Transverse colon (tissue), 4 donors: ENCODE data around the gene LST1. TPM values are rescaled to one million over a fixed set of nuclear protein-coding genes. Genes with fewer than 3 reads are reported as not detected.
A peak's percentile ranks its signal among the peaks of the same experiment; 100 is the strongest.
"Not testable (repeated sequence)": the region's sequence is repeated elsewhere in the genome, so short reads cannot be mapped to it uniquely, and the experiment has no call there.

Source experiments
- DNase-seq: peaks from one replicate; pipeline ENCODE4 v3.0.0-alpha.2; 2019
- H3K27ac ChIP-seq, 4 donors: fragments of 200-600 bp; sonication (generic); 2 replicates each; pipeline ENCODE4 v1.5.1; 2016 to 2018; ENCODE audit warnings: inconsistent platforms in 4 of 4
- H3K27me3 ChIP-seq: fragments of 200-600 bp; sonication (generic); 2 replicates; pipeline ENCODE4 v1.5.1; 2017; ENCODE audit warnings: inconsistent platforms
- H3K36me3 ChIP-seq, 4 donors: fragments of 200-600 bp; sonication (generic); 2 replicates each; pipeline ENCODE4 v1.5.1; 2017 to 2019; ENCODE audit warnings: inconsistent platforms in 4 of 4
- H3K4me1 ChIP-seq, 4 donors: fragments of 200-600 bp; sonication (generic); 2 replicates each; pipeline ENCODE4 v1.5.1; 2017 to 2020; ENCODE audit warnings: inconsistent platforms in 4 of 4
- H3K4me3 ChIP-seq, 4 donors: fragments of 200-600 bp; sonication (generic); 1 replicate in 1 of 4; 2 replicates in 3 of 4; pipeline versions ENCODE4 v1.5.1 to v1.6.1; 2017 to 2019; ENCODE audit warnings: inconsistent platforms in 4 of 4
- H3K9me3 ChIP-seq, 2 donors: fragments of 200-600 bp; sonication (generic); 2 replicates each; pipeline ENCODE4 v1.5.1; 2017 to 2019; ENCODE audit warnings: inconsistent platforms in 2 of 2
- EP300 ChIP-seq: sonication (generic); formaldehyde crosslinking; IDR thresholded peaks from one replicate; pipeline ENCODE4 v1.6.1; 2017; ENCODE audit warnings: antibody characterized with exemption, low read depth
- POLR2A ChIP-seq: fragments of 450-650 bp; IDR thresholded peaks from one replicate; pipeline ENCODE4 v1.6.1; 2016; ENCODE audit warnings: antibody characterized with exemption, mild to moderate bottlenecking, moderate library complexity
- POLR2AphosphoS5 ChIP-seq, 3 donors: sonication (generic); formaldehyde crosslinking; IDR thresholded peaks; one replicate each; pipeline ENCODE4 v1.6.1; 2016; ENCODE audit warnings: antibody characterized with exemption in 3 of 3
- WGBS, 2 donors: methylation state at CpG; one replicate each; pipeline ENCODE4 v1.1.5; 2018; ENCODE audit warnings: low coverage in 1 of 2; 5-methylcytosine and 5-hydroxymethylcytosine counted together
- in situ Hi-C, 4 donors: fragments of 200-750 bp; cut with MboI; loops; one replicate each; pipeline versions ENCODE4 v1.15.0 to v1.15.1; 2017; ENCODE audit warnings: low sequenced_read_pairs in 3 of 4, low pct_ligation_motif_present in 1 of 4, low pct_unique_long_range_greater_than_20kb in 1 of 4
- intact Hi-C: fragments of 100-400 bp; cut with DNase I; formaldehyde crosslinking; loops from one replicate; pipeline ENCODE4 v1.15.1; 2023; ENCODE audit warnings: low total_unique reads
- total RNA-seq, 4 donors: library from RNA; depleted of rRNA; stranded (reverse); fragments of >200 nt; gene quantifications; one replicate each; pipeline ENCODE4 v1.1.0, GENCODE V29; 2016
- TF ChIP-seq, protein P1 (sequence below), 5 experiments: fragments of 200-600 bp in 3 of 5; fragments of 450-650 bp in 2 of 5; sonication (generic) in 3 of 5; IDR thresholded peaks; 1 replicate in 2 of 5; 2 replicates in 3 of 5; pipeline ENCODE4 v1.5.1; 2016 to 2017; ENCODE audit warnings: antibody characterized with exemption in 5 of 5, inconsistent platforms in 3 of 5, mild to moderate bottlenecking in 2 of 5, moderate library complexity in 1 of 5

Gene LST1
- total RNA-seq, 4 donors from 2014 or later = 1.1 to 7.6 (median 1.9) TPM; not detected in 1

DNA sequence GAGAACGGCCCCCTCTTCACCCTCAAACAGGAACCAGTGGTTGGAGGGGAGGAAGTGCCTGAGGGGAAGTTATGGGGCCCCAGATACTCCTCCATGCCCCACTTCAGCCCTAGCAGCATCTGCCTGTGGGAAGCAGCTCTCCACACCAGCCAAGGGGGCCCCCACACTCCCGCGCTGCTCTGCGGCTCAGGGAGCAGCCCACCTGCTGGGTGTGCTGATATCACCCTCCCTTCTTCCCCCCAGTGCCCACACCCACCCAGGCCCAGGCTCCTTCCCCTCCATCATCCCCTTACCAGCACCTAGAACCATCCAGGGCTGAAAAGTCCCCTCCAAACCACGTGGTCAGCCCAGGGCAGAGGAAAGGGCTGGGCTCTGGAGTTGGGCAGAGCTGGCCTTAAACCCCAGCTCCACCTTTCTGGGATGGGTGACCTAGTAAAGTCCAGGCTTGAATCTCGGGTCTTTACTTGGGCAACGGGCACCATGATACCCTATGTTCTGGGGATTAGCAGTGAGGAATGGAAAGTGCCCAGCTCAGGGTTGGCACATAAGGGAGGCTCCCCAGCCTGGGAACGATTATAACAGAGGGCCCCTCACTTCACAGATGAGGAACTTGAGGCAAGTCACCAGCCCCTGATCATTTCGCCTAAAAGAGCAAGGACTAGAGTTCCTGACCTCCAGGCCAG lies 663 bp downstream of the LST1 start:
- no peak for TF ChIP-seq POLR2A
- TF ChIP-seq POLR2AphosphoS5 (IDR thresholded peaks at IDR 0.05) = no peak
- in situ Hi-C loops = no loop called here
- Histone ChIP-seq H3K9me3 (no peaks in the 10 kb centered on the region), H3K4me3 (no peak overlapping the region), H3K4me1 (peaks cover under 1 to 32% (median 3%) of the 10 kb centered on the region in 4 donors), H3K27me3 (no peaks in the 10 kb centered on the region), H3K36me3 (no peaks in the 10 kb centered on the region), H3K27ac (peak overlapping the region; percentile 52 to 69 (median 58))
- DNase-seq = peak; percentile 24
- intact Hi-C loops = no loop called here
- 64% methylated on average over 9 of the region's 9 CpGs; no CpG with 5 or more reads in 1 of the 2 donors for WGBS, 2 donors

DNA sequence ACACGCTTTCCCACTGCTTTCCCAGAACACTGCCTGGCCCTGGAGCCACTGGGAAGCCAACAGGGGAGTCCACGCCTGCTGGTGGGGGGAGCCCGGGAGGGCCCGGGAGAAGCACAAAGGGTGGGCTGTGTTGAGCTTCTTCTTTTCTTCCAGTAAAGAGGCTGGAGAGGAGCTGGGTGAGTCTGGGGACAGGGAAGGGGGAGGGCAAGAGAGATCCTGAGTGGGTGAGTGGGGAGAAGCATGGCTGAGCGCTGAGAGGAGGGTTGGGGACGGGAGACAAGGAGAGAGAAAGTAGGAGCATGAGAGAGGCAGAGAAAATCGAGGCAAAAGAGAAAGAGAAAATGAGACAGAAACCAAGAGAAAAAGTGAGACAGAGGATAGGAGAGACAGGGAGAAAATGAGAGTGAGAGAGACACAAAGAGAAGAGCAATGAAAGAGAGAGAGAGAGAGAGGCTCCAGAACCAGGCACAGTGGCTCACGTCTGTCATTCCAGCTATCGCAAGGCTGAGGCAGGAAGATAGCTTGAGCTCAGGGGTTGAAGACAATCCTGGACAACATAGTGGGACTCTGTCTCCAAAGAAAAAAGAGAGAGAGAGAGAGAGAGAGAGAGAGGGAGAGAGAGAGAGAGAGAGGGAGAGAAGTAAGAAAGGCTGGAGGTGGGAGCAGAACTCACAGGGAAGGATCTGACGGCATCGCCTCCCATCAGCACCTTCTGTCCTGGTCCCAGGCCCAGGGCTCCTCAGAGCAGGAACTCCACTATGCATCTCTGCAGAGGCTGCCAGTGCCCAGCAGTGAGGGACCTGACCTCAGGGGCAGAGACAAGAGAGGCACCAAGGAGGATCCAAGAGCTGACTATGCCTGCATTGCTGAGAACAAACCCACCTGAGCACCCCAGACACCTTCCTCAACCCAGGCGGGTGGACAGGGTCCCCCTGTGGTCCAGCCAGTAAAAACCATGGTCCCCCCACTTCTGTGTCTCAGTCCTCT lies 2.0 kb downstream of the LST1 start:
- DNase-seq = no peak
- H3K36me3 ChIP-seq = no peaks in the 10 kb centered on the region
- WGBS, 2 donors = 59 to 61% methylated on average over 4 to 12 of the region's 12 CpGs
- no peaks in the 10 kb centered on the region for H3K9me3 ChIP-seq
- in situ Hi-C loops (no loop called here), intact Hi-C loops (no loop called here)
- peak overlapping the region in 1 of 4 donors; percentile 9 for H3K4me3 ChIP-seq
- H3K27me3 ChIP-seq = no peaks in the 10 kb centered on the region
- TF ChIP-seq POLR2AphosphoS5 (IDR thresholded peaks at IDR 0.05) = no peak
- TF ChIP-seq, protein P1, sequence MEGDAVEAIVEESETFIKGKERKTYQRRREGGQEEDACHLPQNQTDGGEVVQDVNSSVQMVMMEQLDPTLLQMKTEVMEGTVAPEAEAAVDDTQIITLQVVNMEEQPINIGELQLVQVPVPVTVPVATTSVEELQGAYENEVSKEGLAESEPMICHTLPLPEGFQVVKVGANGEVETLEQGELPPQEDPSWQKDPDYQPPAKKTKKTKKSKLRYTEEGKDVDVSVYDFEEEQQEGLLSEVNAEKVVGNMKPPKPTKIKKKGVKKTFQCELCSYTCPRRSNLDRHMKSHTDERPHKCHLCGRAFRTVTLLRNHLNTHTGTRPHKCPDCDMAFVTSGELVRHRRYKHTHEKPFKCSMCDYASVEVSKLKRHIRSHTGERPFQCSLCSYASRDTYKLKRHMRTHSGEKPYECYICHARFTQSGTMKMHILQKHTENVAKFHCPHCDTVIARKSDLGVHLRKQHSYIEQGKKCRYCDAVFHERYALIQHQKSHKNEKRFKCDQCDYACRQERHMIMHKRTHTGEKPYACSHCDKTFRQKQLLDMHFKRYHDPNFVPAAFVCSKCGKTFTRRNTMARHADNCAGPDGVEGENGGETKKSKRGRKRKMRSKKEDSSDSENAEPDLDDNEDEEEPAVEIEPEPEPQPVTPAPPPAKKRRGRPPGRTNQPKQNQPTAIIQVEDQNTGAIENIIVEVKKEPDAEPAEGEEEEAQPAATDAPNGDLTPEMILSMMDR (IDR thresholded peaks at IDR 0.05) = no peak
- TF ChIP-seq EP300 = no peak
- no peak for TF ChIP-seq POLR2A
- H3K4me1 ChIP-seq = peaks cover 0 to 21% (median 0%) of the 10 kb centered on the region in 4 donors
- peak overlapping the region; percentile 51 to 69 (median 57) for H3K27ac ChIP-seq

GRCh38 chr6:31588871-31589650 lies 3.0 kb downstream of the LST1 start:
- WGBS, 2 donors = 33 to 61% methylated on average over 2 to 9 of the region's 9 CpGs
- TF ChIP-seq, protein P1 (IDR thresholded peaks at IDR 0.05) = no peak
- TF ChIP-seq POLR2A (no peak), POLR2AphosphoS5 (IDR thresholded peaks at IDR 0.05) (no peak), EP300 (no peak)
- no peaks in the 10 kb centered on the region for H3K36me3 ChIP-seq
- H3K4me1 ChIP-seq = peaks cover 0 to 21% (median 0%) of the 10 kb centered on the region in 4 donors
- H3K9me3 ChIP-seq = no peaks in the 10 kb centered on the region
- DNase-seq = no peak
- intact Hi-C loops (no loop called here), in situ Hi-C loops (no loop called here)
- no peak overlapping the region for H3K4me3 ChIP-seq
- no peak overlapping the region for H3K27ac ChIP-seq
- no peaks in the 10 kb centered on the region for H3K27me3 ChIP-seq

DNA sequence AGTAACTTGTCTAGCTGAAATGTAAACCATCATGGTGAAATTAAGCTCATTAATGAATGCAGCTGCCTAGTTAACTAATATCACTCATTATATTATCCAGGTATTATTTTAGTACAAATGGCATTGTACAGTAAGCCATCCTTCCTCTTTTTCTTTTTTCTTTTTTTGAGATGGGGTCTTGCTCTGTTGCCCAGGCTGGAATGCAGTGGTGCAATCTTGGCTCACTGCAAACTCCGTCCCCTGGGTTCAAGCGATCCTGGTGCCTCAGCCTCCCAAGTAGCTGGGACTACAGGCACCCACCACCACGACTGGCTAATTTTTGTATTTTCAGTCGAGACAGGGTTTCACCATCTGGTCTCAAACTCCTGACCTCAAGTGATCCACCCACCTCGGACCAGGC lies 4.6 kb downstream of the LST1 start:
- H3K36me3 ChIP-seq, H3K4me3 ChIP-seq, H3K9me3 ChIP-seq, H3K27ac ChIP-seq, DNase-seq, intact Hi-C loops, H3K27me3 ChIP-seq: not testable (repeated sequence)
- H3K4me1 ChIP-seq = peaks cover 0 to 12% (median 0%) of the 10 kb centered on the region in 4 donors
- 85% methylated on average over 5 of the region's 5 CpGs; no CpG with 5 or more reads in 1 of the 2 donors for WGBS, 2 donors
- in situ Hi-C loops = loop anchor here in 1 of 4 donors (10.0 kb wide), 1 partner anchor 46 kb away; the partner anchor contains the start of genes ATP6V1G2, DDX39B and NFKBIL1
